T-cell (primary cell): ENCODE data around the gene ZNF679. TPM values are rescaled to one million over a fixed set of nuclear protein-coding genes. Genes with fewer than 3 reads are reported as not detected.
"Not testable (repeated sequence)": the region's sequence is repeated elsewhere in the genome, so short reads cannot be mapped to it uniquely, and the experiment has no call there.

Experiments used
- ATAC-seq, 4 experiments: fragments of 200-7000 bp in 3 of 4; fragments of 150-1000 bp in 1 of 4; cut with Tn5 transposase; replicated peaks in 1 of 4; 1 replicate in 3 of 4; 2 replicates in 1 of 4; pipeline ENCODE4 v1.10.0; 2021; ENCODE audit warnings: moderate library complexity in 3 of 4, mild to moderate bottlenecking in 2 of 4, moderate number of reproducible peaks in 1 of 4
- CTCF ChIA-PET, 2 donors: fragments of 300-600 bp; sonication (Branson Sonifier 250); formaldehyde crosslinking; loops; one replicate each; lab custom pipeline; 2022; ENCODE audit warnings: antibody characterized with exemption in 2 of 2; lab: Charles Lee
- POLR2A ChIA-PET, 2 donors: fragments of 300-600 bp; sonication (Branson Sonifier 250); formaldehyde crosslinking; loops; one replicate each; lab custom pipeline; 2022; ENCODE audit warnings: antibody characterized with exemption in 2 of 2; lab: Charles Lee
- DNase-seq, 35 experiments: peaks; one replicate each; pipeline versions ENCODE4 v3.0.0 to v3.0.0-alpha.2; 2013 to 2023
- H3K27ac ChIP-seq: one replicate; pipeline ENCODE4 v1.5.1; 2013; ENCODE audit warnings: low read length
- H3K27me3 ChIP-seq, 2 experiments: replicated peaks in 1 of 2; 1 replicate in 1 of 2; 2 replicates in 1 of 2; pipeline versions ENCODE4 v1.6.1 to v1.7.0; 2013; ENCODE audit warnings: low read length in 1 of 2, mixed read lengths in 1 of 2; ENCODE audit not compliant: control insufficient read depth in 2 of 2, insufficient read depth in 2 of 2; ENCODE audit errors: extremely low read depth in 1 of 2
- H3K36me3 ChIP-seq, 2 donors: 1 replicate in 1 of 2; 2 replicates in 1 of 2; pipeline versions ENCODE4 v1.6.1 to v1.7.0; 2013; ENCODE audit warnings: low read length in 1 of 2; ENCODE audit not compliant: control insufficient read depth in 2 of 2, insufficient read depth in 1 of 2; ENCODE audit errors: extremely low read depth in 1 of 2
- H3K4me1 ChIP-seq, 2 experiments: 1 replicate in 1 of 2; 2 replicates in 1 of 2; pipeline versions ENCODE4 v1.6.1 to v1.7.0; 2013; ENCODE audit warnings: low read length in 2 of 2, mixed read lengths in 1 of 2; ENCODE audit not compliant: insufficient read depth in 2 of 2, control insufficient read depth in 1 of 2; ENCODE audit errors: extremely low read depth in 1 of 2
- H3K4me3 ChIP-seq, 2 donors: 1 replicate in 1 of 2; 2 replicates in 1 of 2; pipeline versions ENCODE4 v1.5.1 to v1.7.0; 2013; ENCODE audit warnings: mild to moderate bottlenecking in 2 of 2, low read length in 1 of 2, moderate library complexity in 1 of 2; ENCODE audit not compliant: control insufficient read depth in 1 of 2; ENCODE audit errors: extremely low read depth in 1 of 2
- H3K9me3 ChIP-seq: 2 replicates; pipeline ENCODE4 v1.7.0; 2013
- H3K27ac Mint-ChIP-seq, 2 donors: one replicate each; pipeline ENCODE4 v1.8.0; 2020 to 2021; ENCODE audit warnings: mild to moderate bottlenecking in 2 of 2, mixed read lengths in 2 of 2
- H3K27me3 Mint-ChIP-seq, 2 donors: one replicate each; pipeline ENCODE4 v1.8.0; 2021 to 2022; ENCODE audit warnings: mixed read lengths in 2 of 2
- H3K36me3 Mint-ChIP-seq: one replicate; pipeline ENCODE4 v1.8.0; 2021; ENCODE audit warnings: mixed read lengths
- H3K4me1 Mint-ChIP-seq, 3 donors: one replicate each; pipeline ENCODE4 v1.8.0; 2020 to 2022; ENCODE audit warnings: mixed read lengths in 3 of 3, mild to moderate bottlenecking in 1 of 3
- H3K4me3 Mint-ChIP-seq, 3 donors: one replicate each; pipeline ENCODE4 v1.8.0; 2020 to 2022; ENCODE audit warnings: mild to moderate bottlenecking in 3 of 3, mixed read lengths in 3 of 3, moderate library complexity in 3 of 3
- H3K9me3 Mint-ChIP-seq, 3 donors: one replicate each; pipeline ENCODE4 v1.8.0; 2020 to 2022; ENCODE audit warnings: mixed read lengths in 3 of 3
- WGBS: methylation state at CpG from one replicate; pipeline ENCODE4 v1.1.5; 2013; ENCODE audit warnings: missing lambda C conversion rate; ENCODE audit not compliant: insufficient coverage; 5-methylcytosine and 5-hydroxymethylcytosine counted together
- total RNA-seq, 35 experiments: library from RNA in 6 of 35; stranded (reverse) in 6 of 35; fragments of 120-200 nt in 1 of 35; gene quantifications; one replicate each; pipeline versions ENCODE4 v1.2.1 to v1.2.4 and lab custom pipeline; 2013 to 2026

The ZNF679 gene
- total RNA-seq, 5 donors from 2014 or later (not counting 1 experiment from before 2014, with no cell fraction given), result not detected

DNA sequence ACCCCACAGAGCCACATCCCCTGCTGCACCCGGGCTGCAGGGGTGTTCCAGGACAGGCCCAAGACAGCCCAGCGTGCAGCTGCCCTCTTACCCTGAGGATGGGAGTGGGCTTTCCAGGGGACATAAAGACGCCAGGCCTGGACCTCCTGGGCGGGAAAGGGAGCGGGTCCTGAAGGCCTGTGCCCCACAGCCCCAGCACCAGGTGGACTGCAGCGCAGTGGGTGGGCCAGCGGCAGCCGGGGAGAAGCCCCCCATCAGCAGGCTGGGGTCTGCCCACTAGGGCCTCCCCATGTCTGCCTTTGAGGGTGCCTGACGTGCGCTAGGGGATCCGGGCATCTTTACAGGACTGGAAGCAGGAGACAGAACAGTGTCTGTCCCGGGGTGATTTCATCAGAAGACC, 43.9 kb upstream of the ZNF679 start:
- no peaks in the 10 kb centered on the region for H3K4me1 Mint-ChIP-seq
- H3K27ac Mint-ChIP-seq, result no peak overlapping the region
- no peaks in the 10 kb centered on the region for H3K36me3 Mint-ChIP-seq
- peaks cover 0 to 15% (median 14%) of the 10 kb centered on the region in 3 donors for H3K9me3 Mint-ChIP-seq
- Histone ChIP-seq H3K27me3 (peaks cover 0 to 12% of the 10 kb centered on the region in 2 experiments), H3K4me1 (peaks cover 0 to 7% of the 10 kb centered on the region in 2 experiments), H3K27ac (no peak overlapping the region), H3K4me3 (no peak overlapping the region), H3K36me3 (no peaks in the 10 kb centered on the region), H3K9me3 (no peaks in the 10 kb centered on the region)
- DNase-seq, result no peak
- no peak overlapping the region for H3K4me3 Mint-ChIP-seq
- H3K27me3 Mint-ChIP-seq, result peaks cover 7 to 16% of the 10 kb centered on the region in 2 donors
- 89% methylated on average over 10 of the region's 12 CpGs for WGBS
- ATAC-seq, result no peak
- ChIA-PET CTCF (no interaction called here), POLR2A (no interaction called here)

DNA sequence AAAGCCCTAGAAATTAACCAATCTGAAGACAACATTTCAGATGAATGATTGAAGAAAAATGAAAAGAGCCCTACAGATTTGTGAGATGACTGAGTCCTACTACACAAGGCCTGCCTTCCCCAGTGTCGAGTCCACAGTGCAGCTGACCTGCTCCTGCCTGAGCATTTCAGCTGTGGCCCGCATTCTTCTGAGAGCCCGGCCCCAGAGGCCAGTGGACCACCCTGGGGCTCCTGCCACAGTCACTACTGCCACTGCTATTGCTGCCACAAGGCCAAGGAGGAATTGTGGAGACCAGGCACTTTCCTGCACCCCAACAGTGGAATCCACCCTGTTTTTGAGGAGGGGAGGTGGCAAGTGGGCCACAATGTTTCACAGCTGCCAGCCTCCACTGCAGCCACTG, 40.9 kb upstream of the ZNF679 start:
- H3K9me3 Mint-ChIP-seq, result peaks cover 0 to 12% (median 12%) of the 10 kb centered on the region in 3 donors
- no peaks in the 10 kb centered on the region for H3K36me3 Mint-ChIP-seq
- no peak overlapping the region for H3K27ac ChIP-seq
- no peaks in the 10 kb centered on the region for H3K4me1 Mint-ChIP-seq
- POLR2A ChIA-PET, result no interaction called here
- H3K4me1 ChIP-seq, result peaks cover 0 to 7% of the 10 kb centered on the region in 2 experiments
- WGBS, result 59% methylated on average over 3 of the region's 3 CpGs
- H3K9me3 ChIP-seq, result no peaks in the 10 kb centered on the region
- H3K4me3 ChIP-seq, result no peak overlapping the region
- ATAC-seq, result no peak
- H3K36me3 ChIP-seq, result no peaks in the 10 kb centered on the region
- peaks cover 0 to 2% of the 10 kb centered on the region in 2 donors for H3K27me3 Mint-ChIP-seq
- H3K27me3 ChIP-seq, result peaks cover 0 to 17% of the 10 kb centered on the region in 2 experiments
- CTCF ChIA-PET, result no interaction called here
- H3K4me3 Mint-ChIP-seq, result no peak overlapping the region
- no peak for DNase-seq
- no peak overlapping the region for H3K27ac Mint-ChIP-seq

DNA sequence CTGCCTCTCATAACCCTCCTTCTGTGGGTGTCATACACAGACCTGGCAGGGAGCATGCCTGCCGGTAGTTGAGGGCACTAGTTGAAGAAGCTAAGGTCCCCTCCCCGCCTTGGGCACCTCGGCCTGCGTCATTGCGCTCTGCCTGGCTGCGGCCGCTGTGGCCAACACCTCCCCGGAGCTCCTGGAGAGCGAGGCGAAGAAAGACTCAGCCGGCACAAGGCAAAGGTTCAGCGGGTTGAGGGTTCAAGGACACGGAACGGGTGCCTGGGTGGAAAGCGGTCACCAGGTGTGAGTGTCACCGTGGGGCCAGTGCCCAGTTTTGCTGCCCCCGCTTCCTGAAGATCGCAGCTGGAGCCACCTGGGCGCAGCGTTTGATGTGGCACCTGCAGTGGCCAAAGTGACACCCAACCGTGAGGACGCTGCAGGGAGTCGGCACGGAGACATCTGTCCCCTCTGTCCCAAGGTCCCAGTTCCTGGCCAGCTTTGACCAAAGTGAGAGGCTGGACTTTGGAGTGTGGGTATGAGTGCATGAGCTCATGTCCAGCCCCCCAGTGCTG, 36.0 kb upstream of the ZNF679 start:
- Histone ChIP-seq H3K36me3 (no peaks in the 10 kb centered on the region), H3K9me3 (peaks cover 2% of the 10 kb centered on the region), H3K27ac (no peak overlapping the region), H3K4me3 (no peak overlapping the region), H3K27me3 (peaks cover 0 to 11% of the 10 kb centered on the region in 2 experiments), H3K4me1 (no peaks in the 10 kb centered on the region)
- 93% methylated on average over 23 of the region's 24 CpGs for WGBS
- no peaks in the 10 kb centered on the region for H3K36me3 Mint-ChIP-seq
- CTCF ChIA-PET, result no interaction called here
- no peaks in the 10 kb centered on the region for H3K4me1 Mint-ChIP-seq
- DNase-seq (no peak), ATAC-seq (no peak)
- POLR2A ChIA-PET, result no interaction called here
- no peak overlapping the region for H3K4me3 Mint-ChIP-seq
- H3K27me3 Mint-ChIP-seq, result no peaks in the 10 kb centered on the region
- H3K27ac Mint-ChIP-seq, result no peak overlapping the region
- H3K9me3 Mint-ChIP-seq, result peaks cover 0 to 14% (median 12%) of the 10 kb centered on the region in 3 donors

DNA sequence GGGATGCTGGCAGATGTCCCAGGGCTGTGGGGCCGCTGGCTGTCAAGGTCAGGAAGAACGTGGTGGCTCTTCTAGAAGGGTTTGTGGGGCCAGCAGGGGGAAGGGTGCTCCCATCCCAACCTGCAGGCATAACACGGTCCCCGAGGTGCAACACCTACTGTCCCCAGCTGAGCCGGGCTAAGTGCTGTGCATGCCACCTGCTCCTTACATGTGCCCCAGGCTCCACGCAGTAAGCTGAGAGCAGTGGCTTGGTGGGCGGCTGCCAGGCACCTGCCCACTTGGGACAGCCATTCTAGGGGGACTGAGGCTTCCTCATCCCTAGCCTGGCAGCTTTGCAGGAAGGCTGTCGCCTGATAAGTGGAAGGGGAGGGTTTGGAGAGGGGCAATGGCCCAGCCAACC, 35.5 kb upstream of the ZNF679 start:
- ChIA-PET CTCF (no interaction called here), POLR2A (no interaction called here)
- H3K9me3 Mint-ChIP-seq, result peaks cover 0 to 14% (median 12%) of the 10 kb centered on the region in 3 donors
- no peaks in the 10 kb centered on the region for H3K36me3 ChIP-seq
- 74% methylated on average over 8 of the region's 8 CpGs for WGBS
- H3K27me3 ChIP-seq, result peaks cover 0 to 11% of the 10 kb centered on the region in 2 experiments
- H3K4me1 ChIP-seq, result no peaks in the 10 kb centered on the region
- H3K4me3 ChIP-seq, result no peak overlapping the region
- no peaks in the 10 kb centered on the region for H3K27me3 Mint-ChIP-seq
- H3K4me3 Mint-ChIP-seq, result no peak overlapping the region
- H3K4me1 Mint-ChIP-seq, result no peaks in the 10 kb centered on the region
- H3K27ac ChIP-seq, result no peak overlapping the region
- H3K36me3 Mint-ChIP-seq, result no peaks in the 10 kb centered on the region
- DNase-seq, result no peak
- ATAC-seq, result no peak
- no peak overlapping the region for H3K27ac Mint-ChIP-seq
- peaks cover 2% of the 10 kb centered on the region for H3K9me3 ChIP-seq

DNA sequence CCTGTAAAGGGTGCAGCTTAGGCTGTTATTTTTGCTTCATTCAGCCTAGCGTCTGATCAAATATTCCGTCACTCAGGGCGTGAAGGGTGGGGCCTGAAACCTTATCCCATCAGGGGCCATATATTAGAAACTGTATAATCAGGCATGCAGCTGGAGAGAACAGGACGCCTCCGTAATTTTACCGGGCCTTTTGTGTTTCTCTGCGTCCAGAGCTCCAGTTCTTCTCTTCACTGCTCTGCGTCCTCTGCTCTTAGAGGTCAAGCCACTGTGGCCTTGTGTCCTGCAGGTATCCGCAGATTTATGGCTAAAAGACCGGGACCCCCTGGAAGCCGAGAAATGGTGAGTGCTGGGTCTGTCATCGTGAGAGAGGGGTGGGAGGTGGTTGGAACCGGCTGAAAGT, 21.4 kb upstream of the ZNF679 start, which contains the start of gene ZNF735:
TSS of gene ZNF735 (plus strand) at position 301 of the 400 bp plus-strand sequence. CDS start at position 301, 0 bp downstream.
- H3K4me3 ChIP-seq, result no peak within 1 kb of the TSS
- Mint-ChIP-seq H3K9me3 (peaks cover 9 to 32% (median 13%) of the 10 kb centered on the region in 3 donors), H3K27me3 (no peaks in the 10 kb centered on the region), H3K4me1 (no peaks in the 10 kb centered on the region), H3K4me3 (no peak within 1 kb of the TSS), H3K36me3 (no peaks in the 10 kb centered on the region), H3K27ac (no peak within 1 kb of the TSS)
- CTCF ChIA-PET, result no interaction called here
- POLR2A ChIA-PET, result no interaction called here
- no peaks in the 10 kb centered on the region for H3K36me3 ChIP-seq
- DNase-seq, result no peak
- 92% methylated on average over 7 of the region's 13 CpGs for WGBS
- H3K9me3 ChIP-seq, result no peaks in the 10 kb centered on the region
- no peak for ATAC-seq
- no peak within 1 kb of the TSS for H3K27ac ChIP-seq
- H3K4me1 ChIP-seq, result no peaks in the 10 kb centered on the region
- no peaks in the 10 kb centered on the region for H3K27me3 ChIP-seq

- ATAC-seq, H3K36me3 Mint-ChIP-seq, H3K4me1 ChIP-seq, H3K27ac ChIP-seq, H3K4me1 Mint-ChIP-seq, H3K27me3 Mint-ChIP-seq, H3K4me3 Mint-ChIP-seq, POLR2A ChIA-PET, DNase-seq, CTCF ChIA-PET, H3K9me3 ChIP-seq, H3K27ac Mint-ChIP-seq, H3K27me3 ChIP-seq, H3K4me3 ChIP-seq, H3K36me3 ChIP-seq: not testable (repeated sequence)
- peaks cover 23 to 57% (median 38%) of the 10 kb centered on the region in 3 donors for H3K9me3 Mint-ChIP-seq
- WGBS, result no CpG with 5 or more reads among the region's 5 CpGs
These were observed 8.5 kb upstream of the ZNF679 start for GRCh38 chr7:64219710-64220298.
